Left ventricle myocardium inferior (tissue), 1 donor: Measurements from ENCODE around the gene TECTA. TPM values are rescaled to one million over a fixed set of nuclear protein-coding genes. Genes with fewer than 3 reads are reported as not detected.

Experiments
- DNase-seq: peaks from one replicate; pipeline ENCODE4 v3.0.0-alpha.2; 2020
- H3K27ac ChIP-seq: fragments of 200-600 bp; replicated peaks from 2 replicates; pipeline ENCODE4 v1.8.0; 2021
- H3K27me3 ChIP-seq: fragments of 200-600 bp; 2 replicates; pipeline ENCODE4 v1.8.0; 2021; ENCODE audit warnings: low read depth
- H3K36me3 ChIP-seq: fragments of 200-600 bp; 2 replicates; pipeline ENCODE4 v1.8.0; 2021
- H3K4me1 ChIP-seq: fragments of 200-600 bp; 2 replicates; pipeline ENCODE4 v1.8.0; 2021
- H3K4me3 ChIP-seq: fragments of 200-600 bp; 2 replicates; pipeline ENCODE4 v1.8.0; 2021; ENCODE audit warnings: mild to moderate bottlenecking, moderate library complexity
- H3K9me3 ChIP-seq: fragments of 200-600 bp; replicated peaks from 2 replicates; pipeline ENCODE4 v1.8.0; 2021
- CTCF ChIP-seq: fragments of 200-600 bp; IDR thresholded peaks from 2 replicates; pipeline ENCODE4 v1.8.0; 2021; ENCODE audit warnings: antibody characterized with exemption, mild to moderate bottlenecking, borderline replicate concordance
- intact Hi-C: fragments of 100-400 bp; cut with micrococcal nuclease; formaldehyde crosslinking; loops from one replicate; pipeline ENCODE4 v1.11.0; 2022
- total RNA-seq: library from RNA; stranded (reverse); fragmentation: NEBNext Ultra II Directional; extraction: Animal tissue kit (Norgen Biotek cat#: 25700); gene quantifications from one replicate; pipeline ENCODE4 v1.2.1, GENCODE V29; 2021
- donor health status: DM: no; HTN: yes; CAD: no; lungs with severe emphysema.

Gene TECTA
- total RNA-seq, 1 donor from 2014 or later: 1.1 TPM

- no peaks in the 10 kb centered on the region for H3K36me3 ChIP-seq
- H3K27me3 ChIP-seq: no peaks in the 10 kb centered on the region
- no peaks in the 10 kb centered on the region for H3K9me3 ChIP-seq
- peak; percentile 35 for DNase-seq
- H3K4me3 ChIP-seq: no peak overlapping the region
- intact Hi-C loops: loop anchor here (10.0 kb wide), 1 partner anchor 80 kb away; the partner anchor contains the start of gene TBCEL
- H3K27ac ChIP-seq: peak overlapping the region; percentile 73
- no peak for TF ChIP-seq CTCF
- peaks cover 25% of the 10 kb centered on the region for H3K4me1 ChIP-seq
These were observed 4.0 kb downstream of the TECTA start for GRCh38 chr11:121105063-121105480.

- Histone ChIP-seq H3K9me3 (no peaks in the 10 kb centered on the region), H3K4me3 (no peak overlapping the region), H3K27ac (peak overlapping the region; percentile 73), H3K4me1 (peaks cover 31% of the 10 kb centered on the region), H3K36me3 (no peaks in the 10 kb centered on the region), H3K27me3 (no peaks in the 10 kb centered on the region)
- DNase-seq: no peak
- TF ChIP-seq CTCF: no peak
- intact Hi-C loops: loop anchor here (10.0 kb wide), 1 partner anchor 81 kb away; the partner anchor contains the start of gene TBCEL
These were observed 4.6 kb downstream of the TECTA start for GRCh38 chr11:121105481-121106195.

GRCh38 chr11:121106812-121107211 is 5.8 kb downstream of the TECTA start:
- no peak for TF ChIP-seq CTCF
- intact Hi-C loops: loop anchor here (10.0 kb wide), 1 partner anchor 82 kb away; the partner anchor contains the start of gene TBCEL
- no peaks in the 10 kb centered on the region for H3K36me3 ChIP-seq

GRCh38 chr11:121108413-121108812 is 7.4 kb downstream of the TECTA start:
- H3K4me3 ChIP-seq: no peak overlapping the region
- H3K36me3 ChIP-seq: no peaks in the 10 kb centered on the region
- no peak overlapping the region for H3K27ac ChIP-seq
- no peak for DNase-seq
- TF ChIP-seq CTCF: no peak
- H3K27me3 ChIP-seq: no peaks in the 10 kb centered on the region
- intact Hi-C loops: loop anchor here (10.0 kb wide), 1 partner anchor 84 kb away; the partner anchor contains the start of gene TBCEL
- no peaks in the 10 kb centered on the region for H3K9me3 ChIP-seq
- peaks cover 49% of the 10 kb centered on the region for H3K4me1 ChIP-seq

More at GRCh38 chr11:121106812-121107211, 5.8 kb downstream of the TECTA start:
- Histone ChIP-seq H3K27me3 (no peaks in the 10 kb centered on the region), H3K27ac (no peak overlapping the region), H3K4me1 (peaks cover 39% of the 10 kb centered on the region), H3K4me3 (no peak overlapping the region), H3K9me3 (no peaks in the 10 kb centered on the region)
- DNase-seq: no peak

- Histone ChIP-seq H3K4me1 (peaks cover 43% of the 10 kb centered on the region), H3K9me3 (no peaks in the 10 kb centered on the region), H3K36me3 (no peaks in the 10 kb centered on the region), H3K4me3 (no peak overlapping the region), H3K27me3 (no peaks in the 10 kb centered on the region), H3K27ac (no peak overlapping the region)
- no peak for TF ChIP-seq CTCF
- DNase-seq: no peak
- intact Hi-C loops: loop anchor here (10.0 kb wide), 1 partner anchor 85 kb away; the partner anchor contains the start of gene TBCEL
These were observed 8.4 kb downstream of the TECTA start for GRCh38 chr11:121109471-121109870.
